Activated T-helper 1 cell treated with anti-CD3 and anti-CD28 coated beads, Interleukin-12 subunit alpha, Interleukin-12 subunit beta, Interleukin-2, Interleukin-4 antibody, amounts not matched to agents 30 ng/mL and 10 ng/mL and 1 ng/mL, durations not matched to agents 14 hours and 24 hours and 36 hours (primary cell): ENCODE results near the gene ST8SIA3. TPM values are rescaled to one million over a fixed set of nuclear protein-coding genes. Genes with fewer than 3 reads are reported as not detected.
"Not testable (repeated sequence)": the region's sequence is repeated elsewhere in the genome, so short reads cannot be mapped to it uniquely, and the experiment has no call there.

Source experiments
- DNase-seq: peaks from one replicate; pipeline ENCODE4 v3.0.0; 2021; ENCODE audit warnings: low spot score
- H3K27ac Mint-ChIP-seq: one replicate; pipeline ENCODE4 v1.8.0; 2021; ENCODE audit warnings: mild to moderate bottlenecking, mixed read lengths
- H3K27me3 Mint-ChIP-seq: one replicate; pipeline ENCODE4 v1.8.0; 2022; ENCODE audit warnings: mild to moderate bottlenecking, moderate library complexity, mixed read lengths; ENCODE audit not compliant: insufficient read depth
- H3K36me3 Mint-ChIP-seq: one replicate; pipeline ENCODE4 v1.8.0; 2021; ENCODE audit warnings: low read depth, mixed read lengths
- H3K4me1 Mint-ChIP-seq: one replicate; pipeline ENCODE4 v1.8.0; 2021; ENCODE audit warnings: low read depth, mixed read lengths
- H3K4me3 Mint-ChIP-seq: one replicate; pipeline ENCODE4 v1.8.0; 2021; ENCODE audit warnings: mild to moderate bottlenecking, moderate library complexity, mixed read lengths
- H3K9me3 Mint-ChIP-seq: one replicate; pipeline ENCODE4 v1.8.0; 2021; ENCODE audit warnings: mixed read lengths
- intact Hi-C: fragments of 100-400 bp; cut with micrococcal nuclease; formaldehyde crosslinking; loops from one replicate; pipeline ENCODE4 v1.15.1; 2024
- total RNA-seq: library from RNA; stranded (reverse); gene quantifications from 2 replicates; pipeline ENCODE4 v1.2.3, GENCODE V29; 2022

Gene ST8SIA3
- total RNA-seq, 1 donor from 2014 or later: not detected

DNA sequence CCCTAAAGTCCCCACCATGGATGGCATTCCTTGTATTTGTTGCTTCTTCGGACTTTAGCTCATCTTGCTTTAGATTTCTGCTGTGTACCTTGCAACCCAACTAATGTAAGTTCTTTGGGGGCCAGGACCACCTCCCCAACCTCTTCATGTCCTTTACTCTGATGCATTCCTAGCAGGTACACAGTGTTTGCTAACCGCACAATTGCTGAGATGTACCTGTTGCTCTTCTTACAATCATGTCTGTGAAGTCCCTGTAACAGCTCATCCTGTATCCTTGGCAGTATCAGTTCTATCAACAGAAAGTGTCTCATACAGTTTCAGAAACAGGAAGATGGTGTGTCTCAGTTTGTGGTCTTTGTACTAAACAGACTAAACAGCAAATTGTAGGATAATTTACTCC, 24.1 kb downstream of the ST8SIA3 start:
- no peak for DNase-seq
- intact Hi-C loops: no loop called here
- no peak overlapping the region for H3K27ac Mint-ChIP-seq

DNA sequence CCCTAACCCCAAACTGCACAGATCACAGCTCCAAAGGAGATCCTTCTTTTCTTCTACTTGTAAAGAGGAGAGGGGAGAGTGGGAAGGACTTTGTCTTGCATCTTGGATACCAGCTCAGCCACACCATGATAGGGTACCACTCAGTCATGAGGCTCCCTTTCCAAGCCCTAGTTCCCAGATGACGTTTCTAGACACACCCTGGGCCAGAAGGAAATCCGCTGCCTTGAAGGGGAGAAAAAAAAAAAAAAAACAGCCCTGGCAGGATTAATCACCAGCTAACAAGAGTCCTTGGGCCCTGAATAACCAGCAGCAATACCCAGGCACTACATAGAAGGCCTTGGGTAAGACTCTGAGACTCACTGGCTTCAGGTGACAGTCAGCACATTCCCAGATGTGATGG, 36.9 kb downstream of the ST8SIA3 start:
- Mint-ChIP-seq H3K9me3 (no peaks in the 10 kb centered on the region), H3K27me3 (peaks cover 3% of the 10 kb centered on the region), H3K27ac (no peak overlapping the region), H3K36me3 (no peaks in the 10 kb centered on the region), H3K4me3 (no peak overlapping the region), H3K4me1 (no peaks in the 10 kb centered on the region)
- DNase-seq: no peak
- intact Hi-C loops: no loop called here

More for the DNA sequence above, 24.1 kb downstream of the ST8SIA3 start:
- Mint-ChIP-seq H3K9me3 (no peaks in the 10 kb centered on the region), H3K27me3 (no peaks in the 10 kb centered on the region), H3K4me1 (no peaks in the 10 kb centered on the region), H3K4me3 (no peak overlapping the region), H3K36me3 (no peaks in the 10 kb centered on the region)

DNA sequence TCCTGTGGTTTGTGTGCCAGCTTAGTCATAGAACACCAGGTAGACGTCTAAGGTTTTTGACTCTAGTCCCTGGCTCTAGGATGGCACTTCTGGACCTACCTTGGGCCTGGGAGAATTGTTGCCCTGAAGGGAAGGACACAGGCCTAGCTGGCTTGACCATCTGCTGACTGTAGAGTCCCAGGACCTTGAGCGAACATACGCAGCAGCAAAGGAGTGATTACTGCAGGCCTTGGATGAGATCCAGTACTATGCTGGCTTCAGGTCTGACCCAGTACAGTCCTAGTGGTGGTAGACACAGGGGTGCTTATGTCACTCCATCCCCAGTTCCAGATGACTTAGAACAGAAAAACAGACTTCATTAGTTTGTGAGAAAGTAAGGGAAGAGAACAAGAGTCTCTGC, 37.7 kb downstream of the ST8SIA3 start:
- no peaks in the 10 kb centered on the region for H3K36me3 Mint-ChIP-seq
- no peak overlapping the region for H3K4me3 Mint-ChIP-seq
- intact Hi-C loops: no loop called here
- peaks cover 3% of the 10 kb centered on the region for H3K27me3 Mint-ChIP-seq
- H3K9me3 Mint-ChIP-seq: peaks cover under 1% of the 10 kb centered on the region
- no peak for DNase-seq
- no peak overlapping the region for H3K27ac Mint-ChIP-seq
- no peaks in the 10 kb centered on the region for H3K4me1 Mint-ChIP-seq

DNA sequence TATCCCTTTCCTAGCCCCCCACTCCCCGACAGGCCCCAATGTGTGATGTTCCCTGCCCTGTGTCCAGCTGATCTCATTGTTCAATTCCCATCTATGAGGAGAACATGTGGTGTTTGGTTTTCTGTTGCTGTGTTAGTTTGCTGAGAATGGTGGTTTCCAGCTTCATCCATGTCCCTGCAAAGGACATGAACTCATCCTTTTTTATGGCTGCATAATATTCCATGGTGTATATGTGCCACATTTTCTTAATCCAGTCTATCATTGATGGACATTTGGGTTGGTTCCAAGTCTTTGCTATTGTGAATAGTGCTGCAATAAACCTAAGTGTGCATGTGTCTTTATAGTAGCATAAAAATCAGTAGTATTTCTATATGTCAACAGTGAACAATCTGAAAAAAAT, 42.4 kb downstream of the ST8SIA3 start:
- H3K4me3 Mint-ChIP-seq, H3K27ac Mint-ChIP-seq, intact Hi-C loops, H3K4me1 Mint-ChIP-seq, H3K36me3 Mint-ChIP-seq, H3K9me3 Mint-ChIP-seq, DNase-seq, H3K27me3 Mint-ChIP-seq: not testable (repeated sequence)

DNA sequence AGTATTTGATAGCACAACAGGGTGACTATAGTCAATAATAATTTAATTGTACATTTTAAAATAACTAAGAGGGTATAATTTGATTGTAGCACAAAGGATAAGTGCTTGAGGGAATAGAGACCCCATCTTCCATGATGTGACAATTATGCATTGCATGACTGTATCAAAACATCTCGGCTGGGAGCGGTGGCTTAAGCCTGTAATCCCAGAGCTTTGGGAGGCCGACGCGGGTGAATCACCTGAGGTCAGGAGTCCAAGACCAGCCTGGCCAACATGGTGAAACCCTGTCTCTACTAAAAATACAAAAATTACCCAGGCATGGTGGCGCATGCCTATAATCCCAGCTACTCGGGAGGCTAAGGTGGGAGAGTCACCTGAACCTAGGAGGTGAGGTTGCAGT, 44.5 kb downstream of the ST8SIA3 start:
- H3K36me3 Mint-ChIP-seq, H3K4me3 Mint-ChIP-seq, intact Hi-C loops: not testable (repeated sequence)

DNA sequence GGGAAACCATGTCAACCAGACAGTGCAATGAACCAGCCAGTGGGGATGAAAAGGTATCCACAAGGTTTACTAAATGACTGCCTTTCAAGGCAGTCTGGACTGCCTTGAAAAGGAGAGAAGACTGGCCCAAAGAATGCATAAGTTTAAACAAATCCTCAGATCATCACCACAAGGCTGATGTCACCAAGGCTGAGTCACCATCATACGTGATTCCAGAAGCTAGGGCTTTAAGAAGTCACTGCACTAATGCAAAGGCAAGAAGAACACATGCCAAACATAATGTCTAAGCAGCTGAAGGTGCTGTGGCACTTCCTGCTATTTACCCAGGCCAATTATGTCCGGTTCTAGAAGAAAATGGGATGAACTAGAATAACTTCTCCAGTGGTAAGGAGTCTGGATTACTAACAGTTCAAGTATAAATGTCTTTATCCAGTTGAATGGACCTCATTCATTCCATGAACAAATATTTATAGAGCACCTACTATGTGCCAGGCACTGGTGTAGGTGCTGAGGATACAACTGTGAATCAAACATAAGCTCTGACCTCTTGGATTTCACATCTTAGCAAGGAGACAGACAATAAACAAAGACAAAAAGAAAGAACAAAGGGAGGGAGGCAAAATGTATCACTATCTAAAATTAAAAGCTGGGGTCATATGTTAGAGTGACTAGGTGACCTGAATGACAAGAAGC, 45.2 kb downstream of the ST8SIA3 start:
- intact Hi-C loops: no loop called here
- Mint-ChIP-seq H3K36me3 (no peaks in the 10 kb centered on the region), H3K4me3 (no peak overlapping the region), H3K27me3 (peaks cover 4% of the 10 kb centered on the region), H3K4me1 (no peaks in the 10 kb centered on the region), H3K27ac (no peak overlapping the region), H3K9me3 (peaks cover 7% of the 10 kb centered on the region)
- DNase-seq: no peak

More for the DNA sequence above, 44.5 kb downstream of the ST8SIA3 start:
- not testable (repeated sequence) for H3K27me3 Mint-ChIP-seq, H3K4me1 Mint-ChIP-seq, DNase-seq, H3K27ac Mint-ChIP-seq, H3K9me3 Mint-ChIP-seq

DNA sequence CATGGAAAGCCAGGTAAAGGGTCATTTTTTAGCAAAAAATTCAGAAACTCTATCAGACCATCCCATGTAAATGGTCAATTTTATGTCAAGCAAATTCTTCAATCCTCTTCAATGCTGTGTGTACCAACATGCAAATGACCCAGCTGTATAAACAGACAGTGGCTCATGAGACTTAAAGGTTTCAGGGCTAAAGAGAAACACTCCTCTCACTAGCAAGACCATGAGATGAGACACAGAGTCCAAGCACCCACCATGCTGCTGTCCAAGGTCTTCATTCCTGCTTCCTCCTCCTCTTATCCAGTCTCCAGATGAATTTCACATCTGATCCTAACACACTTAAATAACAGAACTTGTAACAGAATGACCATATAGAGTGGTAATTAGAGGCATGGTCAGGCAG, 52.0 kb downstream of the ST8SIA3 start:
- Mint-ChIP-seq H3K4me1 (no peaks in the 10 kb centered on the region), H3K27me3 (peaks cover 2% of the 10 kb centered on the region), H3K36me3 (no peaks in the 10 kb centered on the region), H3K4me3 (no peak overlapping the region), H3K27ac (no peak overlapping the region), H3K9me3 (peaks cover under 1% of the 10 kb centered on the region)
- intact Hi-C loops: no loop called here
- DNase-seq: no peak

DNA sequence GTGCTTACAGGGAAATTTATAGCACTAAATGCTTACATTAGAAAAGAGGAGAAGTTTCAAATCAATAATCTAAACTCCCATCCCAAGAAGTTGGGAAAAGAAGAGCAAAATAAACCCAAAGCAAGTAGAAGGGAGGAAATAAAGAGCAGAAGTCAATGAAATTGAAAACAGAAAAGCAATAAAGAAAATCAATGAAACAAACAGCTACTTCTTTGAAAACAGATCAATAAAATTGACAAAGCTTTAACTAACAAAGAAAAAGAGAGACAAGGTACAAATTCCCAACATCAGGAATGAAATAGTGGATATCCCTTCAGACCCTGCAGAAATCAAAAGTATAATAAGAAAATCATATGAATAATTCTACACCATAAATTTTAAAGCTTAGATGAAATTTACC, 57.3 kb downstream of the ST8SIA3 start:
- no peaks in the 10 kb centered on the region for H3K36me3 Mint-ChIP-seq
- no peak overlapping the region for H3K27ac Mint-ChIP-seq
- peaks cover 5% of the 10 kb centered on the region for H3K9me3 Mint-ChIP-seq
- intact Hi-C loops: no loop called here
- no peaks in the 10 kb centered on the region for H3K4me1 Mint-ChIP-seq
- DNase-seq: no peak
- H3K27me3 Mint-ChIP-seq: peaks cover 4% of the 10 kb centered on the region
- no peak overlapping the region for H3K4me3 Mint-ChIP-seq

DNA sequence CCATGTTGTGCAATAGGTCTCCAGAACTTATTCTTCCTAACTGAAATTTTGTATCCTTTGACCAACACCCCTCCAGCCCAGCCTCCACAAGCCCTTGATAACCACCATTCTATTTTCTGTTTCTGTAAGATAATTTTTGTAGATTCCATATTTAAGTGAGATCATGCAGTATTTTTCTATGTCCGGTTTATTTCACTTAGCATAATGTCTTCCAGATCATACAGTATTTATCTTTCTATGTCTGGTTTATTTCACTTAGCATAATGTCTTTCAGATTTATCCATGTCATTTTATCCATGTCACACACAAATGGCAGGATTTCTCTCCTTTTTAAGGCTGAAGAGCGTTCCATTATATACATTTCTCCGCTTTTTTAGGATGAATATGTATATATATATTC, 58.4 kb downstream of the ST8SIA3 start:
- Mint-ChIP-seq H3K36me3 (no peaks in the 10 kb centered on the region), H3K4me1 (no peaks in the 10 kb centered on the region), H3K27ac (no peak overlapping the region), H3K9me3 (peaks cover 5% of the 10 kb centered on the region), H3K4me3 (no peak overlapping the region), H3K27me3 (peaks cover 2% of the 10 kb centered on the region)
- no peak for DNase-seq
- intact Hi-C loops: no loop called here

DNA sequence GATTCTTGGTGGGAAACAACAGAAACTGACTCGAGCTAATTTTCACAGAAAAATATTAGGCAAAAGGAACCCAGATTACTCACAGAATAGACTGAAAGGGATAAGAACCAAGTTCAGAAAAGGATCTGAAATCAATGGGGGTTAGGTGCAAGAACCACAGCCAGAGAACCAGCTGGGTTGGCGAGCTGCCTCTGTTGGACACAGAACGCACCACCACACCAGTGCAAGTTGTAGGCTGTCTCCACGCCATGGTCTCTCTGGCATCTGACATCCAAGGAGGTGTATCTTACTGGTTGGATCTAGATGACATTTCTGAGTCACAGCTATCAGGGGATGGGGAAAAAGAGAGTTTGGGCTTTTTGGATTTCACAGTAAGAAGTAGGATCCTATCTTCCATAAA, 64.2 kb downstream of the ST8SIA3 start:
- Mint-ChIP-seq H3K36me3 (no peaks in the 10 kb centered on the region), H3K4me1 (no peaks in the 10 kb centered on the region), H3K9me3 (no peaks in the 10 kb centered on the region), H3K27ac (no peak overlapping the region), H3K27me3 (peaks cover 2% of the 10 kb centered on the region), H3K4me3 (no peak overlapping the region)
- DNase-seq: no peak
- intact Hi-C loops: no loop called here

Other genes starting within 250 kb of the ST8SIA3 start
- gene BOD1L2, start 205.5 kb upstream of the ST8SIA3 start, total RNA-seq: not detected in 2 replicates
- under 0.01 TPM in 1 of 2 replicates, not detected in the other for gene ONECUT2, start 82.8 kb downstream of the ST8SIA3 start, total RNA-seq
- gene FECH, start 234.1 kb downstream of the ST8SIA3 start, total RNA-seq: 21.7 and 23.5 TPM in 2 replicates